Left ventricle myocardium inferior (tissue), 1 donor: ENCODE data around the gene CDH5. TPM values are rescaled to one million over a fixed set of nuclear protein-coding genes. Genes with fewer than 3 reads are reported as not detected.

Experiments used
- DNase-seq: peaks from one replicate; pipeline ENCODE4 v3.0.0-alpha.2; 2020
- H3K27ac ChIP-seq: fragments of 200-600 bp; replicated peaks from 2 replicates; pipeline ENCODE4 v1.8.0; 2021
- H3K27me3 ChIP-seq: fragments of 200-600 bp; 2 replicates; pipeline ENCODE4 v1.8.0; 2021; ENCODE audit warnings: low read depth
- H3K36me3 ChIP-seq: fragments of 200-600 bp; 2 replicates; pipeline ENCODE4 v1.8.0; 2021
- H3K4me1 ChIP-seq: fragments of 200-600 bp; 2 replicates; pipeline ENCODE4 v1.8.0; 2021
- H3K4me3 ChIP-seq: fragments of 200-600 bp; 2 replicates; pipeline ENCODE4 v1.8.0; 2021; ENCODE audit warnings: mild to moderate bottlenecking, moderate library complexity
- H3K9me3 ChIP-seq: fragments of 200-600 bp; replicated peaks from 2 replicates; pipeline ENCODE4 v1.8.0; 2021
- intact Hi-C: fragments of 100-400 bp; cut with micrococcal nuclease; formaldehyde crosslinking; loops from one replicate; pipeline ENCODE4 v1.11.0; 2022
- total RNA-seq: library from RNA; stranded (reverse); fragmentation: NEBNext Ultra II Directional; extraction: Animal tissue kit (Norgen Biotek cat#: 25700); gene quantifications from one replicate; pipeline ENCODE4 v1.2.1, GENCODE V29; 2021
- TF ChIP-seq, protein P1 (sequence below): fragments of 200-600 bp; IDR thresholded peaks from 2 replicates; pipeline ENCODE4 v1.8.0; 2021; ENCODE audit warnings: antibody characterized with exemption, mild to moderate bottlenecking, borderline replicate concordance
- donor health status: DM: no; HTN: yes; CAD: no; lungs with severe emphysema.

CDH5 gene
- total RNA-seq, 1 donor from 2014 or later = 47.1 TPM

DNA sequence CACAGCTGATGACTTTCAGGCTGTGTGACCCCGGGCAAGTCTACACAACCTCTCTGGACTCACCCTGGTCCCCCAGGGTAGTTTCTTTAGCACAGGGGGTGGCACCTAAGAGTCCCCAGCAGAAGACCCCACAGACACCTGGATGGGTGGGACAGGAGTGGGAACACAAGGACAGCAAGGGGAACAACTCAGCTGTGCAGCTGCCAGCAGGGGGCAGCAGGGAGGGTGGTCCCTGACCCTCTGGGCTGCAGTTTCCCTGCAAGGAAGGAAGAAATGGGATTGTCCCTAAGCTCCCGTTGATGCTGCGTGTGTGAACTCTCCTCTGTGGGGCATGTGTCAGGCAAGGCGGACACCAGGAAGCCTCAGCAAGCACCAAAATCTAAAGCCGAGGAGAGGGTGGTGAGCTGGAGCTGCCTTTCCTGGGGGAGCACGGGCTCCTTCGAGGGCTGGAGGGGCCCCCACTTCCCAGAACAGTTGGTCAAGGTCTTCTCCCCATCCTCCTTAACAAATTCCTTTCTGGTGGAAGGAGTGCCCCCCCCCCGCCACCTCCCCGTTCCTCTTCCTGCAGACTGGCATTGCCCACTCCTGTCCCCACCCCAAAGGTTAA is 24.1 kb upstream of the CDH5 start:
- no peak for DNase-seq
- TF ChIP-seq, protein P1, sequence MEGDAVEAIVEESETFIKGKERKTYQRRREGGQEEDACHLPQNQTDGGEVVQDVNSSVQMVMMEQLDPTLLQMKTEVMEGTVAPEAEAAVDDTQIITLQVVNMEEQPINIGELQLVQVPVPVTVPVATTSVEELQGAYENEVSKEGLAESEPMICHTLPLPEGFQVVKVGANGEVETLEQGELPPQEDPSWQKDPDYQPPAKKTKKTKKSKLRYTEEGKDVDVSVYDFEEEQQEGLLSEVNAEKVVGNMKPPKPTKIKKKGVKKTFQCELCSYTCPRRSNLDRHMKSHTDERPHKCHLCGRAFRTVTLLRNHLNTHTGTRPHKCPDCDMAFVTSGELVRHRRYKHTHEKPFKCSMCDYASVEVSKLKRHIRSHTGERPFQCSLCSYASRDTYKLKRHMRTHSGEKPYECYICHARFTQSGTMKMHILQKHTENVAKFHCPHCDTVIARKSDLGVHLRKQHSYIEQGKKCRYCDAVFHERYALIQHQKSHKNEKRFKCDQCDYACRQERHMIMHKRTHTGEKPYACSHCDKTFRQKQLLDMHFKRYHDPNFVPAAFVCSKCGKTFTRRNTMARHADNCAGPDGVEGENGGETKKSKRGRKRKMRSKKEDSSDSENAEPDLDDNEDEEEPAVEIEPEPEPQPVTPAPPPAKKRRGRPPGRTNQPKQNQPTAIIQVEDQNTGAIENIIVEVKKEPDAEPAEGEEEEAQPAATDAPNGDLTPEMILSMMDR = peak; percentile 71
- H3K4me1 ChIP-seq = no peaks in the 10 kb centered on the region
- no peak overlapping the region for H3K27ac ChIP-seq
- no peaks in the 10 kb centered on the region for H3K36me3 ChIP-seq
- H3K9me3 ChIP-seq = no peaks in the 10 kb centered on the region
- peaks cover 18% of the 10 kb centered on the region for H3K27me3 ChIP-seq
- intact Hi-C loops = no loop called here
- H3K4me3 ChIP-seq = no peak overlapping the region

- Histone ChIP-seq H3K27ac (no peak overlapping the region), H3K27me3 (peaks cover 25% of the 10 kb centered on the region), H3K9me3 (no peaks in the 10 kb centered on the region), H3K4me1 (no peaks in the 10 kb centered on the region), H3K4me3 (no peak overlapping the region), H3K36me3 (no peaks in the 10 kb centered on the region)
- TF ChIP-seq, protein P1 = peak; percentile 87
- no peak for DNase-seq
- intact Hi-C loops = no loop called here
Observed at GRCh38 chr16:66344533-66345145, 21.9 kb upstream of the CDH5 start.

DNA sequence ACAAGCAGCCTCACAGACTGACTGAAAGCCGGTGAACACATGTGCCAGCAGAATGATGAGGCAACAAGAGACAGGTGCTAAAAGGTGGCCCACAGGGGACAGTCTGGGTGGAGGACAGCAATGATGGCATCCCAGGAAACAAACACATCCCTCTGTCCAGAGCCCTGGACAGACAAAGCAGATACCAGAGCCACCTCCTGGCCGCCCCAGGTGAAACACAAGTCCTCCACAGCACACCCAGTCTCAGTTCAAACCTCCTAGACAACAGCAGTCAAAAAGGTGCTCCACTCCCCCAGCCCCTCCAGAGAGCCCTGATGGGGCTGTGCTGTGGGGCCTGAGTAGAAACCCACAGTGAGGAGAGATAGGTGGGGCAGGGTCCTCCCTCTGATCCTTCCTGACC is 20.3 kb upstream of the CDH5 start:
- H3K4me1 ChIP-seq = no peaks in the 10 kb centered on the region
- H3K36me3 ChIP-seq = no peaks in the 10 kb centered on the region
- intact Hi-C loops = no loop called here
- no peak for DNase-seq
- H3K4me3 ChIP-seq = no peak overlapping the region
- TF ChIP-seq, protein P1 = no peak
- H3K27me3 ChIP-seq = peaks cover 35% of the 10 kb centered on the region
- H3K27ac ChIP-seq = no peak overlapping the region
- H3K9me3 ChIP-seq = no peaks in the 10 kb centered on the region

DNA sequence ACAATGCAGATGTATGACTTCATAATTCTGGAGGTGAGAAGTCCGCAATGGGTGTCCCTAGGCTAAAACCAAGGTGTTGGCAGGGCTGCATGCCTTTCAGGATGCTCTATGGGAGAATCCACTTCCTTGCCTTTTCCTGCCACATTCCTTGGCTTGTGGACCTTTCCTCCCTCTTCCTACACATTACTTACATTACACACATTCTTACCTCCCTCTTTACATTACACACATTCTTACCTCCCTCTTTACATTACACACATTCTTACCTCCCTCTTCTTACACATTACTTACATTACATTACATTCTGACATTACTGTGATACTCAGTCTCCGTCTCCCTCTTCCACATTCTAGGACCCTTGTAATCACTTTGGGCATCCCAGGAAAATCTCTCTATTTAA is 14.2 kb upstream of the CDH5 start:
- Histone ChIP-seq H3K27ac (no peak overlapping the region), H3K36me3 (no peaks in the 10 kb centered on the region), H3K4me1 (peaks cover 3% of the 10 kb centered on the region), H3K27me3 (peaks cover 64% of the 10 kb centered on the region), H3K4me3 (no peak overlapping the region), H3K9me3 (no peaks in the 10 kb centered on the region)
- TF ChIP-seq, protein P1 = no peak
- DNase-seq = no peak
- intact Hi-C loops = loop anchor here (10.0 kb wide), 1 partner anchor 132 kb away; no protein-coding TSS in a partner anchor

DNA sequence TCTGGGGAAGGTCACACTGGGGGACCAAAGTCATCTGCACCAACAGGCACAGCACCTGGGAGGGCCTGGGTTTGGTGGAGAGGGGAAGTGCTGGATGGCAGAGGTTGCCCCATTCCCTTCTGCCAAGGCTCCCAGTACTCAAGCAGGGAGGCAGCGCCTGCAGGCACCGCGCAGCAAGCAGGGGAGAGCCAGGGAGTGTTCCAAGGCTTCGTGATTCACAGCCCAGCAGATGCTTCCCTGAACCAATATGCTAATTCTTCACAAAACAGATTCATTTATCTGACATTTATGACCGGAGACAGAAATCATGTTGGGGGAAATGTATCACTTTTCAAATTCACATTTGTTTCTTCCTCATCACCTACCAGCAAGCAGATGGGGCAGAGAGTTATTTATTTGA is 13.4 kb upstream of the CDH5 start:
- intact Hi-C loops = loop anchor here (10.0 kb wide), 1 partner anchor 132 kb away; no protein-coding TSS in a partner anchor
- Histone ChIP-seq H3K4me1 (peaks cover 9% of the 10 kb centered on the region), H3K36me3 (no peaks in the 10 kb centered on the region), H3K27ac (no peak overlapping the region), H3K27me3 (peaks cover 59% of the 10 kb centered on the region), H3K9me3 (no peaks in the 10 kb centered on the region), H3K4me3 (no peak overlapping the region)
- TF ChIP-seq, protein P1 = no peak
- DNase-seq = no peak
